ENCODE results near the gene SRPK2.

- TF ChIP-seq CTCF (IDR thresholded peaks at IDR 0.05) (no peak), EZH2 (IDR thresholded peaks at IDR 0.05; ENCODE audit: borderline replicate concordance, insufficient read depth, low read depth, low read length, poor library complexity, severe bottlenecking) (no peak)
These were observed 13.7 kb upstream of the SRPK2 start for GRCh38 chr7:105402221-105403095.
